IMR-90 (cell line): ENCODE measurements around the gene TINAGL1. TPM values are rescaled to one million over a fixed set of nuclear protein-coding genes. Genes with fewer than 3 reads are reported as not detected.

Source experiments
- ATAC-seq: fragments of 200-7000 bp; cut with Tn5 transposase; 2 replicates; pipeline ENCODE4 v1.9.1; 2020; ENCODE audit warnings: low read depth, mild to moderate bottlenecking, moderate library complexity
- BruUV-seq: library from RNA; stranded (reverse); fragments of 400-500 nt; replicated peaks from 2 replicates; lab custom pipeline; 2021; lab: Mats Ljungman, UMichigan
- CTCF ChIA-PET: fragments of 300-600 bp; formaldehyde crosslinking; extraction: SDS; loops from one replicate; lab custom pipeline; 2021; ENCODE audit warnings: antibody characterized with exemption; lab: Yijun Ruan, JAX
- POLR2A ChIA-PET: fragments of 300-600 bp; sonication (Branson Sonifier 250); formaldehyde crosslinking; loops from one replicate; lab custom pipeline; 2022; ENCODE audit warnings: antibody characterized with exemption; ENCODE audit not compliant: unreplicated experiment; lab: Charles Lee
- DNase-seq: peaks from one replicate; pipeline ENCODE4 v3.0.0; 2013
- H2AFZ ChIP-seq: replicated peaks from 2 replicates; pipeline ENCODE3; 2013; ENCODE audit warnings: low read length, mild to moderate bottlenecking; ENCODE audit not compliant: poor library complexity
- H2AK5ac ChIP-seq: 2 replicates; pipeline ENCODE4 v1.6.1; 2013; ENCODE audit warnings: low read depth, low read length, inconsistent platforms
- H2AK9ac ChIP-seq: replicated peaks from 2 replicates; pipeline ENCODE3; 2013; ENCODE audit warnings: mild to moderate bottlenecking, low read depth, low read length, moderate library complexity; ENCODE audit not compliant: poor library complexity
- H2BK120ac ChIP-seq: 2 replicates; pipeline ENCODE4 v1.6.1; 2013; ENCODE audit warnings: low read depth, low read length, inconsistent platforms
- H2BK15ac ChIP-seq: 3 replicates; pipeline ENCODE4 v1.6.1; 2013; ENCODE audit warnings: low read depth, low read length, inconsistent platforms
- H2BK20ac ChIP-seq: 2 replicates; pipeline ENCODE4 v1.6.1; 2013; ENCODE audit warnings: low read depth, mild to moderate bottlenecking, inconsistent platforms, low read length, moderate library complexity
- H2BK5ac ChIP-seq: 2 replicates; pipeline ENCODE4 v1.6.1; 2013; ENCODE audit warnings: mild to moderate bottlenecking, low read depth, low read length, inconsistent platforms; ENCODE audit not compliant: poor library complexity, severe bottlenecking
- H3K14ac ChIP-seq: replicated peaks from 2 replicates; pipeline ENCODE4 v1.6.1; 2013; ENCODE audit warnings: low read depth, low read length, inconsistent platforms
- H3K18ac ChIP-seq: 2 replicates; pipeline ENCODE4 v1.6.1; 2013; ENCODE audit warnings: low read depth, low read length, control low read depth
- H3K23ac ChIP-seq: 2 replicates; pipeline ENCODE4 v1.6.1; 2013; ENCODE audit warnings: low read depth, low read length, inconsistent platforms
- H3K27ac ChIP-seq: 2 replicates; pipeline ENCODE4 v1.5.1; 2013; ENCODE audit warnings: mild to moderate bottlenecking, control low read depth, low read length; ENCODE audit not compliant: insufficient read depth
- H3K27me3 ChIP-seq: 2 replicates; pipeline ENCODE4 v1.6.1; 2013; ENCODE audit warnings: low read length; ENCODE audit not compliant: control insufficient read depth, insufficient read depth
- H3K36me3 ChIP-seq: 2 replicates; pipeline ENCODE4 v1.6.1; 2013; ENCODE audit warnings: low read length, mixed read lengths; ENCODE audit not compliant: control insufficient read depth, insufficient read depth
- H3K4ac ChIP-seq: 2 replicates; pipeline ENCODE4 v1.6.1; 2013; ENCODE audit warnings: low read depth, low read length, inconsistent platforms
- H3K4me1 ChIP-seq: 2 replicates; pipeline ENCODE4 v1.6.1; 2013; ENCODE audit warnings: low read length, mixed read lengths; ENCODE audit not compliant: control insufficient read depth, insufficient read depth
- H3K4me2 ChIP-seq: 2 replicates; pipeline ENCODE4 v1.6.1; 2013; ENCODE audit warnings: low read depth, mild to moderate bottlenecking, control low read depth, low read length, moderate library complexity
- H3K4me3 ChIP-seq: 2 replicates; pipeline ENCODE4 v1.5.1; 2013; ENCODE audit warnings: low read depth, mild to moderate bottlenecking, control low read depth, low read length, moderate library complexity; ENCODE audit not compliant: insufficient read depth
- H3K56ac ChIP-seq: 2 replicates; pipeline ENCODE4 v1.6.1; 2013; ENCODE audit warnings: low read length, inconsistent platforms; ENCODE audit not compliant: insufficient read depth; ENCODE audit errors: extremely low read depth
- H3K79me1 ChIP-seq, 2 experiments: 2 replicates each; pipeline ENCODE4 v1.6.1; 2013; ENCODE audit warnings: low read length in 2 of 2, inconsistent platforms in 1 of 2, low read depth in 1 of 2
- H3K9ac ChIP-seq: 2 replicates; pipeline ENCODE4 v1.6.1; 2013; ENCODE audit warnings: low read depth, low read length, control low read depth
- H3K9me1 ChIP-seq: 2 replicates; pipeline ENCODE4 v1.6.1; 2013; ENCODE audit warnings: low read length, inconsistent platforms; ENCODE audit not compliant: insufficient read depth
- H3K9me3 ChIP-seq: 2 replicates; pipeline ENCODE4 v1.6.1; 2013; ENCODE audit warnings: low read length; ENCODE audit not compliant: control insufficient read depth, insufficient read depth
- H4K20me1 ChIP-seq: 2 replicates; pipeline ENCODE4 v1.6.1; 2013; ENCODE audit warnings: low read length, inconsistent platforms; ENCODE audit not compliant: insufficient read depth
- H4K5ac ChIP-seq: 2 replicates; pipeline ENCODE4 v1.6.1; 2013; ENCODE audit warnings: mild to moderate bottlenecking, low read depth, low read length, control low read depth
- H4K8ac ChIP-seq, 2 experiments: 2 replicates each; pipeline ENCODE4 v1.6.1; 2013; ENCODE audit warnings: low read depth in 2 of 2, low read length in 2 of 2, control low read depth in 1 of 2, inconsistent platforms in 1 of 2
- H4K91ac ChIP-seq: 2 replicates; pipeline ENCODE4 v1.6.1; 2013; ENCODE audit warnings: low read depth, low read length, inconsistent platforms; ENCODE audit not compliant: insufficient read depth
- BHLHE40 ChIP-seq: fragments of 150-350 bp; IDR thresholded peaks from 2 replicates; pipeline ENCODE4 v1.6.1; 2016; ENCODE audit warnings: mild to moderate bottlenecking, low read depth, low read length
- CEBPB ChIP-seq: IDR thresholded peaks from 2 replicates; pipeline ENCODE4 v1.6.1; 2012; ENCODE audit warnings: low read depth, low read length, improper control_type of control experiment
- FOS ChIP-seq: fragments of 150-350 bp; IDR thresholded peaks from 2 replicates; pipeline ENCODE4 v1.6.1; 2016; ENCODE audit warnings: low read depth, low read length
- MAFK ChIP-seq: IDR thresholded peaks from 2 replicates; pipeline ENCODE4 v1.6.1; 2012; ENCODE audit warnings: low read depth, low read length, improper control_type of control experiment
- MAZ ChIP-seq: IDR thresholded peaks from 2 replicates; pipeline ENCODE4 v1.6.1; 2012; ENCODE audit warnings: low read depth, mild to moderate bottlenecking, low read length, improper control_type of control experiment, moderate library complexity, borderline replicate concordance
- MXI1 ChIP-seq: IDR thresholded peaks from 2 replicates; pipeline ENCODE4 v1.6.1; 2012; ENCODE audit warnings: low read depth, mild to moderate bottlenecking, low read length, moderate library complexity, borderline replicate concordance
- NFE2L2 ChIP-seq: fragments of 150-350 bp; IDR thresholded peaks from 2 replicates; pipeline ENCODE4 v1.6.1; 2016; ENCODE audit warnings: low read depth, mild to moderate bottlenecking, low read length
- POLR2A ChIP-seq: IDR thresholded peaks from 2 replicates; pipeline ENCODE4 v1.6.1; 2012; ENCODE audit warnings: mild to moderate bottlenecking, low read depth, low read length
- RAD21 ChIP-seq: IDR thresholded peaks from 2 replicates; pipeline ENCODE4 v1.6.1; 2012; ENCODE audit warnings: low read length, improper control_type of control experiment
- RCOR1 ChIP-seq: IDR thresholded peaks from 2 replicates; pipeline ENCODE4 v1.6.1; 2012; ENCODE audit warnings: mild to moderate bottlenecking, low read length, improper control_type of control experiment; ENCODE audit not compliant: insufficient replicate concordance
- RFX5 ChIP-seq: IDR thresholded peaks from 2 replicates; pipeline ENCODE4 v1.8.0; 2012; ENCODE audit warnings: low read depth, mild to moderate bottlenecking, low read length, moderate library complexity
- SMC3 ChIP-seq: fragments of 150-350 bp; IDR thresholded peaks from 2 replicates; pipeline ENCODE4 v1.6.1; 2016; ENCODE audit warnings: low read depth, mild to moderate bottlenecking, antibody characterized with exemption, low read length, moderate library complexity
- WGBS, 2 experiments: methylation state at CpG; one replicate each; pipeline versions ENCODE4 v1.1.5 to v1.1.7; 2013; ENCODE audit warnings: missing lambda C conversion rate in 2 of 2; ENCODE audit not compliant: insufficient read length in 1 of 2; ENCODE audit errors: extremely low coverage in 2 of 2; 5-methylcytosine and 5-hydroxymethylcytosine counted together
- dilution Hi-C: fragments of 300-500 bp; cut with HindIII; formaldehyde crosslinking; loops from one replicate; pipeline ENCODE4 v1.14.3; 2018; ENCODE audit warnings: low sequenced_read_pairs; ENCODE audit not compliant: unreplicated experiment
- in situ Hi-C: fragments of 300-500 bp; cut with MboI; formaldehyde crosslinking; loops from 3 replicates; pipeline ENCODE4 v1.14.3; 2019; ENCODE audit warnings: low sequenced_read_pairs, inconsistent platforms, mixed read lengths
- intact Hi-C: fragments of 100-400 bp; cut with micrococcal nuclease; formaldehyde crosslinking; loops from 2 replicates; pipeline ENCODE4 v1.10.0; 2022
- polyA plus RNA-seq, 3 experiments: library from polyadenylated mRNA; depleted of rRNA; stranded (reverse); fragments of >200 nt; gene quantifications; 2 replicates each; pipeline ENCODE4 v1.2.3, GENCODE V29; 2012; ENCODE audit warnings: low replicate concordance in 1 of 3
- total RNA-seq: library from RNA; depleted of rRNA; stranded (reverse); fragments of >200 nt; gene quantifications from 2 replicates; pipeline ENCODE4 v1.2.3, GENCODE V29; 2012
- TF ChIP-seq, protein P1 (sequence below): fragments of 150-350 bp; IDR thresholded peaks from 2 replicates; pipeline ENCODE4 v1.6.1; 2017; ENCODE audit warnings: mild to moderate bottlenecking, antibody characterized with exemption, low read length, low read depth
- TF ChIP-seq, protein P2 (sequence below): conservative IDR thresholded peaks from 2 replicates; pipeline ENCODE4 v1.5.1; 2012; ENCODE audit warnings: mild to moderate bottlenecking, low read depth, low read length, improper control_type of control experiment

The TINAGL1 gene
- total and polyA plus RNA-seq, 2 of the 4 experiments (the other 2 are of a cell fraction), result 0.54 to 1.5 TPM

DNA sequence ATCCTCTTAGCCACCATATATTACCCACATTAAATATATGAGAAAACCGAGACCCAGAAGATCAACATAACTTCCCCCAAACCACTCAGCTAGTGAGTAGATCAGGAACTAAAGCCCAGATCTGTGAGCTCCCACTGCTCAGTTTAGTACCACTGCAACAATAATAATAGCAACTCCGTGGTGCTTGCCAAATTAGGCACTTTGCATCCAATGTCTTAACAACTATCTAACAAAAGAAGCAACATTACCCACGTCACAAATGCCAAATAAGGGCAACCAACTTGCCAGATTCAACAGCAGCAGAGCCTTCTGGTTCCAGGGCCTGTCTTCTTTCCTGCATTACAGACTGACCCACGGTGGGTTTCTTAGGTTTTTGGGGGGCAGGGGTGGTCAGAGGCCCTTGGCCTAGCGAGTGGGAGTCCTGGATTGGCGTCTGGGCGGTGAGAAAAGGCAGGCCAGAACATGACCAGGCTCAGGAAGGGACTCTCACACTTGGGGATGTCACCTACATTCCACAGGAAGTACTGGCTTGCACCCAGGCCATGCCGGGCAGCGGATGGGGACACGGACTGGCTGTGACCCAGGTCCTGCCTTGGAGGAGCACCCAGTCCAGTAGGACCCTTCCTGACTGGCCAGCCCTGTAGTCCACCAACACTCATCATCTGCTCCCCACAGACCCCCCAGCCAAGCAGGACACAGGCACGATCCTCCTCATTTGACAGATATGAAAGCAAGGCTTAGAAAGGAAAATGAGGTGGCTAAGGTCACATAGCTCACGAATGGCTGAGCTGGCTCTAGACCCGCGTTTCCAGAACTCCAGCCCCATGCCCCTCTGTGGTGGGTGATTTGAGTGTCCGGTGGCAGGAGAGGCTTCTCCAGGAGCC is 45.8 kb downstream of the TINAGL1 start:
- ATAC-seq (no peak), DNase-seq (no peak)
- BruUV-seq, result no TSS peak
- Histone ChIP-seq H3K4me1 (peaks cover 8% of the 10 kb centered on the region), H2BK120ac (no peak overlapping the region), H2BK15ac (no peak overlapping the region), H3K79me1 (no peaks in the 10 kb centered on the region), H4K91ac (no peak overlapping the region), H3K36me3 (no peaks in the 10 kb centered on the region), H3K9me3 (no peaks in the 10 kb centered on the region), H3K14ac (no peak overlapping the region), H2BK5ac (no peak overlapping the region), H3K18ac (no peak overlapping the region), H4K5ac (no peak overlapping the region), H2AK5ac (no peak overlapping the region), H3K4me2 (no peak overlapping the region), H2BK20ac (no peak overlapping the region), H4K20me1 (0 out of 2 replicates have a peak, but pooled peaks cover 10% of the 10 kb centered on the region), H3K4me3 (no peak overlapping the region), H3K23ac (no peak overlapping the region), H4K8ac (no peak overlapping the region), H3K9me1 (0 out of 2 replicates have a peak, but pooled peaks cover 9% of the 10 kb centered on the region), H3K9ac (no peak overlapping the region), H3K4ac (no peak overlapping the region), H3K27me3 (peaks cover 16% of the 10 kb centered on the region), H3K56ac (no peak overlapping the region), H2AK9ac (no peak overlapping the region), H3K27ac (no peak overlapping the region), H2AFZ (no peak overlapping the region)
- CTCF ChIA-PET, result interaction anchor here (1.3 kb wide), 1 partner anchor 10 kb away, joined by 3 read pairs; no protein-coding TSS in a partner anchor
- dilution Hi-C loops, result no loop called here
- in situ Hi-C loops, result no loop called here
- 57% methylated on average over 1 of the region's 15 CpGs; no CpG with 5 or more reads in 1 of the 2 experiments for WGBS, 2 experiments
- POLR2A ChIA-PET, result interaction anchor here (0.6 kb wide), 1 partner anchor 9 kb away, joined by 3 read pairs; no protein-coding TSS in a partner anchor
- intact Hi-C loops, result loop anchor here (1.0 kb wide), 1 partner anchor 56 kb away; no protein-coding TSS in a partner anchor
- TF ChIP-seq, protein P1, sequence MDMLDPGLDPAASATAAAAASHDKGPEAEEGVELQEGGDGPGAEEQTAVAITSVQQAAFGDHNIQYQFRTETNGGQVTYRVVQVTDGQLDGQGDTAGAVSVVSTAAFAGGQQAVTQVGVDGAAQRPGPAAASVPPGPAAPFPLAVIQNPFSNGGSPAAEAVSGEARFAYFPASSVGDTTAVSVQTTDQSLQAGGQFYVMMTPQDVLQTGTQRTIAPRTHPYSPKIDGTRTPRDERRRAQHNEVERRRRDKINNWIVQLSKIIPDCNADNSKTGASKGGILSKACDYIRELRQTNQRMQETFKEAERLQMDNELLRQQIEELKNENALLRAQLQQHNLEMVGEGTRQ, result no peak
- TF ChIP-seq, protein P2, sequence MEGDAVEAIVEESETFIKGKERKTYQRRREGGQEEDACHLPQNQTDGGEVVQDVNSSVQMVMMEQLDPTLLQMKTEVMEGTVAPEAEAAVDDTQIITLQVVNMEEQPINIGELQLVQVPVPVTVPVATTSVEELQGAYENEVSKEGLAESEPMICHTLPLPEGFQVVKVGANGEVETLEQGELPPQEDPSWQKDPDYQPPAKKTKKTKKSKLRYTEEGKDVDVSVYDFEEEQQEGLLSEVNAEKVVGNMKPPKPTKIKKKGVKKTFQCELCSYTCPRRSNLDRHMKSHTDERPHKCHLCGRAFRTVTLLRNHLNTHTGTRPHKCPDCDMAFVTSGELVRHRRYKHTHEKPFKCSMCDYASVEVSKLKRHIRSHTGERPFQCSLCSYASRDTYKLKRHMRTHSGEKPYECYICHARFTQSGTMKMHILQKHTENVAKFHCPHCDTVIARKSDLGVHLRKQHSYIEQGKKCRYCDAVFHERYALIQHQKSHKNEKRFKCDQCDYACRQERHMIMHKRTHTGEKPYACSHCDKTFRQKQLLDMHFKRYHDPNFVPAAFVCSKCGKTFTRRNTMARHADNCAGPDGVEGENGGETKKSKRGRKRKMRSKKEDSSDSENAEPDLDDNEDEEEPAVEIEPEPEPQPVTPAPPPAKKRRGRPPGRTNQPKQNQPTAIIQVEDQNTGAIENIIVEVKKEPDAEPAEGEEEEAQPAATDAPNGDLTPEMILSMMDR, result no peak
- TF ChIP-seq MXI1, result no peak
- TF ChIP-seq RFX5, result no peak
- no peak for TF ChIP-seq FOS
- TF ChIP-seq BHLHE40, result no peak
- TF ChIP-seq RCOR1, result no peak
- TF ChIP-seq RAD21, result no peak
- no peak for TF ChIP-seq SMC3
- no peak for TF ChIP-seq POLR2A
- no peak for TF ChIP-seq MAZ
- TF ChIP-seq NFE2L2, result no peak
- no peak for TF ChIP-seq CEBPB
- no peak for TF ChIP-seq MAFK
